Right lobe of liver (tissue), 6 donors: ENCODE data around the gene ARCN1. TPM values are rescaled to one million over a fixed set of nuclear protein-coding genes. Genes with fewer than 3 reads are reported as not detected.

Experiments used
- ATAC-seq, 4 donors: fragments of 200-7000 bp; cut with Tn5 transposase; one replicate each; pipeline ENCODE4 v1.9.1; 2020; ENCODE audit warnings: mild to moderate bottlenecking in 4 of 4, moderate library complexity in 4 of 4
- DNase-seq, 3 donors: peaks; one replicate each; pipeline ENCODE4 v3.0.0-alpha.2; 2020
- H3K27ac ChIP-seq, 3 donors: fragments of 200-600 bp; one replicate each; pipeline ENCODE4 v1.8.0; 2022
- H3K27me3 ChIP-seq, 2 donors: fragments of 200-600 bp; one replicate each; pipeline ENCODE4 v1.8.0; 2022
- H3K36me3 ChIP-seq, 4 donors: fragments of 200-600 bp; sonication (generic) in 1 of 4; one replicate each; pipeline versions ENCODE4 v1.5.1 to v1.8.0; 2017 to 2022; ENCODE audit warnings: control low read depth in 1 of 4
- H3K4me1 ChIP-seq, 4 donors: fragments of 200-600 bp; sonication (generic) in 1 of 4; one replicate each; pipeline versions ENCODE4 v1.5.1 to v1.8.0; 2017 to 2022; ENCODE audit warnings: control low read depth in 1 of 4
- H3K4me3 ChIP-seq, 3 donors: fragments of 200-600 bp; one replicate each; pipeline ENCODE4 v1.8.0; 2022
- H3K9me3 ChIP-seq, 4 donors: fragments of 200-600 bp; sonication (generic) in 1 of 4; one replicate each; pipeline versions ENCODE4 v1.5.1 to v1.8.0; 2017 to 2022; ENCODE audit warnings: control low read depth in 1 of 4
- CTCF ChIP-seq, 4 donors: fragments of 200-600 bp in 3 of 4; fragments of 450-650 bp in 1 of 4; IDR thresholded peaks; one replicate each; pipeline versions ENCODE4 v1.5.1 to v1.8.0; 2016 to 2022; ENCODE audit warnings: antibody characterized with exemption in 4 of 4, mild to moderate bottlenecking in 2 of 4
- POLR2A ChIP-seq: fragments of 450-650 bp; IDR thresholded peaks from one replicate; pipeline ENCODE4 v1.6.1; 2017; ENCODE audit warnings: antibody characterized with exemption, mild to moderate bottlenecking
- WGBS: methylation state at CpG from one replicate; pipeline ENCODE4 v1.1.6; 2018; ENCODE audit warnings: low coverage, low lambda C conversion rate; ENCODE audit not compliant: insufficient coverage; ENCODE audit errors: missing lambda C conversion rate; 5-methylcytosine and 5-hydroxymethylcytosine counted together
- intact Hi-C, 2 donors: fragments of 100-400 bp; cut with DNase I; formaldehyde crosslinking; loops; one replicate each; pipeline versions ENCODE4 v1.11.2 to v1.14.1; 2022
- total RNA-seq, 6 experiments: library from RNA; depleted of rRNA in 2 of 6; stranded (reverse); fragments of >200 nt in 2 of 6; fragmentation: NEBNext Ultra II Directional in 3 of 6; extraction: Animal tissue kit (Norgen Biotek cat#: 25700) in 3 of 6; gene quantifications; one replicate each; pipeline versions ENCODE4 v1.1.0 to v1.2.4, GENCODE V29; 2016 to 2023
- donor health status: DM: no; HTN: yes; CAD: no.
- donor health status: DM: no; HTN: no; CAD: no.
- donor health status: DM: no; HTN: no; CAD: no.
- donor health status: DM: no; HTN: yes; CAD: no.
- donor health status: DM: no; HTN: yes; CAD: no.

ARCN1 gene
- total RNA-seq, 6 experiments from 2014 or later, result 58.3 to 91.7 (median 75.8) TPM

- Histone ChIP-seq H3K36me3 (no peaks in the 10 kb centered on the region), H3K9me3 (no peaks in the 10 kb centered on the region), H3K27ac (no peak overlapping the region), H3K27me3 (no peaks in the 10 kb centered on the region), H3K4me1 (no peaks in the 10 kb centered on the region), H3K4me3 (no peak overlapping the region)
- DNase-seq (no peak), ATAC-seq (no peak)
- TF ChIP-seq CTCF (IDR thresholded peaks at IDR 0.05) (no peak), POLR2A (no peak)
- WGBS, result no CpG with 5 or more reads among the region's 10 CpGs
- intact Hi-C loops, result no loop called here
These were observed 55.4 kb downstream of the ARCN1 start for GRCh38 chr11:118627566-118627965.

GRCh38 chr11:118628031-118628430 lies 55.8 kb downstream of the ARCN1 start:
- Histone ChIP-seq H3K27ac (no peak overlapping the region), H3K4me3 (no peak overlapping the region), H3K4me1 (no peaks in the 10 kb centered on the region), H3K36me3 (no peaks in the 10 kb centered on the region), H3K9me3 (no peaks in the 10 kb centered on the region), H3K27me3 (no peaks in the 10 kb centered on the region)
- intact Hi-C loops, result no loop called here
- ATAC-seq, result no peak
- no peak for DNase-seq
- TF ChIP-seq POLR2A, result no peak
- TF ChIP-seq CTCF (IDR thresholded peaks at IDR 0.05), result no peak
- no CpG with 5 or more reads among the region's 20 CpGs for WGBS

GRCh38 chr11:118628432-118628831 lies 56.2 kb downstream of the ARCN1 start:
- Histone ChIP-seq H3K36me3 (no peaks in the 10 kb centered on the region), H3K9me3 (no peaks in the 10 kb centered on the region), H3K4me3 (no peak overlapping the region), H3K27me3 (no peaks in the 10 kb centered on the region), H3K4me1 (no peaks in the 10 kb centered on the region), H3K27ac (no peak overlapping the region)
- no peak for DNase-seq
- WGBS, result 33% methylated on average over 6 of the region's 13 CpGs
- no peak for ATAC-seq
- TF ChIP-seq CTCF (IDR thresholded peaks at IDR 0.05), result no peak
- TF ChIP-seq POLR2A, result no peak
- intact Hi-C loops, result no loop called here

- TF ChIP-seq CTCF (IDR thresholded peaks at IDR 0.05) (no peak), POLR2A (no peak)
- H3K4me3 ChIP-seq, result no peak overlapping the region
- no peaks in the 10 kb centered on the region for H3K9me3 ChIP-seq
- DNase-seq (no peak), ATAC-seq (no peak)
- WGBS, result 29% methylated on average over 3 of the region's 5 CpGs
- H3K27me3 ChIP-seq, result no peaks in the 10 kb centered on the region
- intact Hi-C loops, result no loop called here
- H3K36me3 ChIP-seq, result no peaks in the 10 kb centered on the region
- no peaks in the 10 kb centered on the region for H3K4me1 ChIP-seq
- H3K27ac ChIP-seq, result no peak overlapping the region
These were observed 56.8 kb downstream of the ARCN1 start for GRCh38 chr11:118628861-118629549.
